Ishikawa (cell line): ENCODE results near the gene NXPH3.

Experiments
- CEBPB ChIP-seq: IDR thresholded peaks from 2 replicates; pipeline ENCODE4 v1.6.1; 2012
- CREB1 ChIP-seq: IDR thresholded peaks from 2 replicates; pipeline ENCODE4 v1.6.1; 2012; ENCODE audit warnings: low read depth
- EP300 ChIP-seq: IDR thresholded peaks from 2 replicates; pipeline ENCODE4 v1.6.1; 2012; ENCODE audit warnings: borderline replicate concordance
- FOXM1 ChIP-seq: IDR thresholded peaks from 2 replicates; pipeline ENCODE4 v1.6.1; 2012; ENCODE audit warnings: low read depth, borderline replicate concordance
- NFIC ChIP-seq: IDR thresholded peaks from 2 replicates; pipeline ENCODE4 v1.6.1; 2012
- RAD21 ChIP-seq: IDR thresholded peaks from 2 replicates; pipeline ENCODE4 v1.6.1; 2012; ENCODE audit warnings: low read depth
- TCF12 ChIP-seq: IDR thresholded peaks from 2 replicates; pipeline ENCODE4 v1.6.1; 2012; ENCODE audit warnings: low read depth
- YY1 ChIP-seq: IDR thresholded peaks from 2 replicates; pipeline ENCODE4 v1.6.1; 2012; ENCODE audit warnings: low read depth
- TF ChIP-seq, protein P1 (sequence below): IDR thresholded peaks from 2 replicates; pipeline ENCODE4 v1.6.1; 2012; ENCODE audit warnings: low read depth, mild to moderate bottlenecking
- TF ChIP-seq, protein P2 (sequence below): IDR thresholded peaks from 2 replicates; pipeline ENCODE4 v1.6.1; 2012
- TF ChIP-seq, protein P3 (sequence below): IDR thresholded peaks from 2 replicates; pipeline ENCODE4 v1.6.1; 2012

GRCh38 chr17:49595980-49596379 is 20.3 kb downstream of the NXPH3 start:
- TF ChIP-seq EP300, result no peak
- no peak for TF ChIP-seq FOXM1
- no peak for TF ChIP-seq RAD21
- TF ChIP-seq, protein P1, sequence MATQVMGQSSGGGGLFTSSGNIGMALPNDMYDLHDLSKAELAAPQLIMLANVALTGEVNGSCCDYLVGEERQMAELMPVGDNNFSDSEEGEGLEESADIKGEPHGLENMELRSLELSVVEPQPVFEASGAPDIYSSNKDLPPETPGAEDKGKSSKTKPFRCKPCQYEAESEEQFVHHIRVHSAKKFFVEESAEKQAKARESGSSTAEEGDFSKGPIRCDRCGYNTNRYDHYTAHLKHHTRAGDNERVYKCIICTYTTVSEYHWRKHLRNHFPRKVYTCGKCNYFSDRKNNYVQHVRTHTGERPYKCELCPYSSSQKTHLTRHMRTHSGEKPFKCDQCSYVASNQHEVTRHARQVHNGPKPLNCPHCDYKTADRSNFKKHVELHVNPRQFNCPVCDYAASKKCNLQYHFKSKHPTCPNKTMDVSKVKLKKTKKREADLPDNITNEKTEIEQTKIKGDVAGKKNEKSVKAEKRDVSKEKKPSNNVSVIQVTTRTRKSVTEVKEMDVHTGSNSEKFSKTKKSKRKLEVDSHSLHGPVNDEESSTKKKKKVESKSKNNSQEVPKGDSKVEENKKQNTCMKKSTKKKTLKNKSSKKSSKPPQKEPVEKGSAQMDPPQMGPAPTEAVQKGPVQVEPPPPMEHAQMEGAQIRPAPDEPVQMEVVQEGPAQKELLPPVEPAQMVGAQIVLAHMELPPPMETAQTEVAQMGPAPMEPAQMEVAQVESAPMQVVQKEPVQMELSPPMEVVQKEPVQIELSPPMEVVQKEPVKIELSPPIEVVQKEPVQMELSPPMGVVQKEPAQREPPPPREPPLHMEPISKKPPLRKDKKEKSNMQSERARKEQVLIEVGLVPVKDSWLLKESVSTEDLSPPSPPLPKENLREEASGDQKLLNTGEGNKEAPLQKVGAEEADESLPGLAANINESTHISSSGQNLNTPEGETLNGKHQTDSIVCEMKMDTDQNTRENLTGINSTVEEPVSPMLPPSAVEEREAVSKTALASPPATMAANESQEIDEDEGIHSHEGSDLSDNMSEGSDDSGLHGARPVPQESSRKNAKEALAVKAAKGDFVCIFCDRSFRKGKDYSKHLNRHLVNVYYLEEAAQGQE, result no peak
- TF ChIP-seq, protein P2, sequence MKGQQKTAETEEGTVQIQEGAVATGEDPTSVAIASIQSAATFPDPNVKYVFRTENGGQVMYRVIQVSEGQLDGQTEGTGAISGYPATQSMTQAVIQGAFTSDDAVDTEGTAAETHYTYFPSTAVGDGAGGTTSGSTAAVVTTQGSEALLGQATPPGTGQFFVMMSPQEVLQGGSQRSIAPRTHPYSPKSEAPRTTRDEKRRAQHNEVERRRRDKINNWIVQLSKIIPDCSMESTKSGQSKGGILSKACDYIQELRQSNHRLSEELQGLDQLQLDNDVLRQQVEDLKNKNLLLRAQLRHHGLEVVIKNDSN, result no peak
- TF ChIP-seq CEBPB, result no peak
- TF ChIP-seq, protein P3, sequence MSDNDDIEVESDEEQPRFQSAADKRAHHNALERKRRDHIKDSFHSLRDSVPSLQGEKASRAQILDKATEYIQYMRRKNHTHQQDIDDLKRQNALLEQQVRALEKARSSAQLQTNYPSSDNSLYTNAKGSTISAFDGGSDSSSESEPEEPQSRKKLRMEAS, result no peak
- TF ChIP-seq NFIC, result no peak
- no peak for TF ChIP-seq CREB1
- TF ChIP-seq YY1, result no peak
- no peak for TF ChIP-seq TCF12
